ENCODE results near the gene MRRF.

Gene MRRF

GRCh38 chr9:122218935-122219855 lies 45.5 kb upstream of the MRRF start:
- in situ Hi-C loops (cut with HindIII; ENCODE audit: low sequenced_read_pairs), result no loop called here
- H3K4me3 ChIP-seq (ENCODE audit: low read depth, low read length), result no peak overlapping the region
- TF ChIP-seq CTCF (IDR thresholded peaks at IDR 0.05; ENCODE audit: low read depth, low read length, missing control alignments), result no peak
- DNase-seq (ENCODE audit: low read depth), result no peak

- no peak for TF ChIP-seq CTCF (IDR thresholded peaks at IDR 0.05; ENCODE audit: low read depth, low read length, missing control alignments)
- in situ Hi-C loops (cut with HindIII; ENCODE audit: low sequenced_read_pairs), result no loop called here
- no peak overlapping the region for H3K4me3 ChIP-seq (ENCODE audit: low read depth, low read length)
- no peak for DNase-seq (ENCODE audit: low read depth)
Measured at GRCh38 chr9:122219856-122220672, 44.6 kb upstream of the MRRF start.

- in situ Hi-C loops (cut with HindIII; ENCODE audit: low sequenced_read_pairs), result no loop called here
- no peak overlapping the region for H3K4me3 ChIP-seq (ENCODE audit: low read depth, low read length)
- no peak for TF ChIP-seq CTCF (IDR thresholded peaks at IDR 0.05; ENCODE audit: low read depth, low read length, missing control alignments)
- DNase-seq (ENCODE audit: low read depth), result no peak
Measured at GRCh38 chr9:122220673-122221182, 44.0 kb upstream of the MRRF start.

GRCh38 chr9:122221183-122221811 lies 43.4 kb upstream of the MRRF start:
- no peak overlapping the region for H3K4me3 ChIP-seq (ENCODE audit: low read depth, low read length)
- DNase-seq (ENCODE audit: low read depth), result no peak
- in situ Hi-C loops (cut with HindIII; ENCODE audit: low sequenced_read_pairs), result no loop called here
- no peak for TF ChIP-seq CTCF (IDR thresholded peaks at IDR 0.05; ENCODE audit: low read depth, low read length, missing control alignments)

GRCh38 chr9:122222791-122223190 lies 41.9 kb upstream of the MRRF start:
- DNase-seq (ENCODE audit: low read depth), result no peak
- no peak for TF ChIP-seq CTCF (IDR thresholded peaks at IDR 0.05; ENCODE audit: low read depth, low read length, missing control alignments)
- in situ Hi-C loops (cut with HindIII; ENCODE audit: low sequenced_read_pairs), result no loop called here
- no peak overlapping the region for H3K4me3 ChIP-seq (ENCODE audit: low read depth, low read length)

- in situ Hi-C loops (cut with HindIII; ENCODE audit: low sequenced_read_pairs), result no loop called here
- H3K4me3 ChIP-seq (ENCODE audit: low read depth, low read length), result no peak overlapping the region
- DNase-seq (ENCODE audit: low read depth), result no peak
- no peak for TF ChIP-seq CTCF (IDR thresholded peaks at IDR 0.05; ENCODE audit: low read depth, low read length, missing control alignments)
Measured at GRCh38 chr9:122223435-122223834, 41.2 kb upstream of the MRRF start.
